Epidermal melanocyte (primary cell): ENCODE data around the gene ZNF638.
"Not testable (repeated sequence)": the region's sequence is repeated elsewhere in the genome, so short reads cannot be mapped to it uniquely, and the experiment has no call there.

Experiments used
- DNase-seq: peaks from one replicate; pipeline ENCODE4 v3.0.0; 2011; ENCODE audit warnings: low spot score; ENCODE audit not compliant: insufficient read length

ZNF638 gene

DNA sequence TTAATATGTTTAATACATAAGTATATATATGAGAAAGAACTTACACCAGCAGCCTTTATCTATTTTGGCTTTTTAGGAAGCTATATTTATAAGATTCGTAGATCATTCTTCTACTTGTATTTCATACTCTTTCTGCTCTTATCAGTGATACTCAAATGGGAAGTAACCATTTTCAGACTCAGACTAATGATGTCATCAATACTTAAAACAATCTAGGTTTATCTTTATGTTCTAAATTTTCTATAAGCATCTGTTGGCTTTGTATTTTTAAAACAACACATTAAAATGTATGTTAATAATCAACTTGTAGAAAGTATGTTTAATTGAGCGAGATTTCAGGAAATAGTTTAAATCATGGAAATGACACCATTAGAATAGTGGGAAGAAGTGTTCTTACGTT is 70.8 kb downstream of the ZNF638 start:
- no peak for DNase-seq

GRCh38 chr2:71409611-71410010 is 78.0 kb downstream of the ZNF638 start:
- no peak for DNase-seq

GRCh38 chr2:71410696-71411095 is 79.1 kb downstream of the ZNF638 start:
- no peak for DNase-seq

- DNase-seq = not testable (repeated sequence)
Measured at GRCh38 chr2:71416866-71417265, 85.3 kb downstream of the ZNF638 start.

DNA sequence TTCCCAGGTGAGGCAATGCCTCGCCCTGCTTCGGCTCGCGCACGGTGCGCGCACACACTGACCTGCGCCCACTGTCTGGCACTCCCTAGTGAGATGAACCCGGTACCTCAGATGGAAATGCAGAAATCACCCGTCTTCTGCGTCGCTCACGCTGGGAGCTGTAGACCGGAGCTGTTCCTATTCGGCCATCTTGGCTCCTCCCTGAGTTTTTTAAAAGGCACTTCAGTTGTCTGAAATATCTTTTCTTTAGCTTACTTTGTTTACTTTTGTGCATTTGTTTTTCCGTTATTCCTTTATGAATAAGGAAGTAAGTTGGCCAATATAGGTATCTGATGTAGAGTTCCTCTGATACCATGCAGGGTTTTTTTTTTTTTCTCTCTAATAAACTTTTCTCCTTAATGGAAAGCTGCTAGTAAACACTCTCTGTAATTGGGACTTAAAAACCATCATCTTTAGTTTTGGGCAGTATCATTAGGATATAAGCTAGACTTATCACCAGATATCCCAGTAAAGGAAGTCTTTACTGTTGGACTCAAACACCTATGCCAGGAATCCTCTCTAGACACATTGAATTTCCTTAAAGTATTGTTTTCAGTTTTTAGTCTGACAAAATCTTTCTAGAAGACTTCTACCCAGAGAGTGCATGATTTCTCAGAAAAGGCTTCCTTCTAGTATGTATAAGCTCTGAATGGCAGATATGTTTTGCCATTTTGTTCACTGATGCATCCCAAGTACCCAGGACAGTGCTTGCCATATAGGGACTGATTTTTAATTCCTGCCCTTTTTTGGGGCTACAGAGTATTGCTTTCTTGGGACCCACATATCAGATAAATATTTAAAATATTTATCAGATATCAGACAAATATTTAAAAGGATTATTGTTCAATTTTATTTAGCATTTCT is 86.0 kb downstream of the ZNF638 start:
- DNase-seq = no peak

GRCh38 chr2:71419145-71419544 is 87.6 kb downstream of the ZNF638 start:
- no peak for DNase-seq

DNA sequence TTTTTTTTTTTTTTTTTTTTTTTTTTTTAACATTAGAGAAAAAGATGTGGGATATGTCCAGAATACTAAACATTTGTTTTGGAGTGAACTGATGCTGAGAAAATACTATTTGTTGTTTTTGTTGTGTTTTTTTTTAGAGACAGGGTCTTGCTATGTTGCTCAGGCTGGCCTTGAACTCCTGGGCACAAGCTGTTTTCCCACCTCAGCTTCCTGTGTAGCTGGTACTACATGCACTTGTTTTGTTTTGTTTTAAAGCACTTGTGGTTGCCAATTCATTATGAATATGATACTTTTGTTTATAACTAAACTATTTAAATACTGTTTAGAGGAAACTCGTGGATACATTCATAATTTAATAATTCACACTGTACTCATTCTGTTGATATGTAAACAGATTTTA is 88.4 kb downstream of the ZNF638 start:
- no peak for DNase-seq

- no peak for DNase-seq
Measured at GRCh38 chr2:71422786-71423185, 91.2 kb downstream of the ZNF638 start.

- DNase-seq = no peak
Measured at GRCh38 chr2:71423817-71424420, 92.3 kb downstream of the ZNF638 start.

DNA sequence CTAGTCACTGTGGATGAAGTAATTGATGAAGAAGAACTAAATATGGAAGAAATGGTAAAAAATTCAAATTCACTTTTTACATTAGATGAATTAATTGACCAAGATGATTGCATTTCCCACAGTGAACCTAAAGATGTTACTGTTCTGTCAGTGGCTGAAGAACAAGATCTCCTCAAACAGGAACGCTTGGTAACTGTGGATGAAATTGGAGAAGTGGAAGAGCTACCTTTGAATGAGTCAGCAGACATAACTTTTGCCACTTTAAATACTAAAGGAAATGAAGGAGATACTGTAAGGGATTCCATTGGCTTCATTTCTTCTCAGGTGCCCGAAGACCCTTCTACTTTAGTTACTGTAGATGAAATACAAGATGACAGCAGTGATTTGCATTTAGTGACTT is 95.1 kb downstream of the ZNF638 start:
- DNase-seq = no peak

GRCh38 chr2:71428472-71429383 is 97.1 kb downstream of the ZNF638 start:
- DNase-seq = no peak

GRCh38 chr2:71445142-71445541 is 113.6 kb downstream of the ZNF638 start:
- DNase-seq = not testable (repeated sequence)

- DNase-seq = no peak
Measured at GRCh38 chr2:71446505-71446904, 114.9 kb downstream of the ZNF638 start.

- DNase-seq = no peak
Measured at GRCh38 chr2:71449343-71449742, 117.8 kb downstream of the ZNF638 start.

- DNase-seq = no peak
Measured at GRCh38 chr2:71451705-71452104, 120.1 kb downstream of the ZNF638 start.

DNA sequence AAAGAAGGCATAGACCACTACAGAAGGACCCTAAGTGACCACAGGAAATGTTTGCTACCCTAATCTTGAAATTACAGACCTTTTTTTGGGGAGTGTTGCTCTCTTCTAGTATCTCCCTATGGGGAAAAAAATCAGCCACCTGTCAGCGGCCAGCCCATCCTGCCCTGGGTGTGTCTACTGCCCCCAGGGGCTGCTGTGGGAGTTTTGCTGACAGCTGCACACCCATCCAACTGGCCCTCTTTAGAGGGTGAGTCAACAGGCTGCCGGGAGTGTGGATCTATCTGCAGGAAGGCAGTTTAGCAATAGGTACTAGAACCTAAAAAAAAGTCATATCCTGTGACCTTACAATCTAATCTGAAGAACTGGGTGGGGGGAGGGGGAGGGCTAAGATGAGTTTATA is 121.0 kb downstream of the ZNF638 start:
- DNase-seq = no peak

DNA sequence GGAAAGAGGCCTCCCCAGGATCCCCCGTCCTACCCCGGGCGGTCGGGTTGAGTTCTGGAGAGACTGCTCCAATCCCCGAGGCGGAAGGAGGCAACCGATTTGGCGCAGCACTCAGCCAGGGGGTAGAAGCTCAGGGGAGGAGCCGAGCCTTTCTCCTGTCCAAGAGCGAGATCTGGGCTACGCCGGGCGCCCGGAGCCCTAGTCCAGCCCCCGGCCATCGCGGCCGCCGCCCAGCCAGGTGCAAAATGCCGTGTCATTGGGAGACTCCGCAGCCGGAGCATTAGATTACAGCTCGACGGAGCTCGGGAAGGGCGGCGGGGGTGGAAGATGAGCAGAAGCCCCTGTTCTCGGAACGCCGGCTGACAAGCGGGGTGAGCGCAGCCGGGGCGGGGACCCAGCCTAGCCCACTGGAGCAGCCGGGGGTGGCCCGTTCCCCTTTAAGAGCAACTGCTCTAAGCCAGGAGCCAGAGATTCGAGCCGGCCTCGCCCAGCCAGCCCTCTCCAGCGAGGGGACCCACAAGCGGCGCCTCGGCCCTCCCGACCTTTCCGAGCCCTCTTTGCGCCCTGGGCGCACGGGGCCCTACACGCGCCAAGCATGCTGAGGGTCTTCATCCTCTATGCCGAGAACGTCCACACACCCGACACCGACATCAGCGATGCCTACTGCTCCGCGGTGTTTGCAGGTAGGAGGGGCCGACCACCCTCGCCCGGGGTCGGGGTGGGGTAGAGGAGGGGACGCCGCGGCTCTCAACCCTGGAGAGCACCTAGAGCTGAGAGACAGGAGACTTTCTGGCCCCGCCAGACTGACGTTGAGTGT is 122.0 kb downstream of the ZNF638 start, which contains the start of gene DYSF:
Gene DYSF, plus strand, starts transcription at position 158 of the 817 bp plus-strand sequence.
- no peak for DNase-seq

GRCh38 chr2:71454221-71455010 is 122.8 kb downstream of the ZNF638 start:
- DNase-seq = no peak

- DNase-seq = no peak
Measured at GRCh38 chr2:71455011-71455740, 123.6 kb downstream of the ZNF638 start.
